Loucy (cell line): ENCODE data around the gene DDX19B.
A peak's percentile ranks its signal among the peaks of the same experiment; 100 is the strongest.
"Not testable (repeated sequence)": the region's sequence is repeated elsewhere in the genome, so short reads cannot be mapped to it uniquely, and the experiment has no call there.

Experiments
- H2AFZ ChIP-seq: fragments of 200-600 bp; sonication (generic); 2 replicates; pipeline ENCODE4 v1.6.0; 2016; ENCODE audit warnings: antibody characterized with exemption, mild to moderate bottlenecking, low read length, moderate library complexity
- H3F3A ChIP-seq: fragments of 200-600 bp; 2 replicates; pipeline ENCODE4 v1.6.0; 2016; ENCODE audit warnings: antibody characterized with exemption, low read depth, mild to moderate bottlenecking
- H3K27me3 ChIP-seq: fragments of 200-600 bp; sonication (generic); 2 replicates; pipeline ENCODE4 v1.6.1; 2014; ENCODE audit warnings: low read length, mild to moderate bottlenecking; ENCODE audit not compliant: insufficient read depth, poor library complexity, severe bottlenecking
- H3K36me3 ChIP-seq: fragments of 200-600 bp; sonication (generic); 2 replicates; pipeline ENCODE4 v1.6.1; 2016; ENCODE audit warnings: low read length; ENCODE audit not compliant: insufficient read depth
- H3K4me1 ChIP-seq: fragments of 200-600 bp; sonication (generic); 2 replicates; pipeline ENCODE4 v1.5.1; 2014; ENCODE audit warnings: low read length, mild to moderate bottlenecking; ENCODE audit not compliant: insufficient read depth, poor library complexity, severe bottlenecking
- H3K4me2 ChIP-seq: fragments of 200-600 bp; sonication (generic); 2 replicates; pipeline ENCODE4 v1.6.0; 2014; ENCODE audit warnings: antibody characterized with exemption, low read length, low read depth, mild to moderate bottlenecking; ENCODE audit not compliant: poor library complexity, severe bottlenecking
- H3K4me3 ChIP-seq: fragments of 200-600 bp; sonication (generic); 2 replicates; pipeline ENCODE4 v1.5.1; 2014; ENCODE audit warnings: low read length, mild to moderate bottlenecking, mixed read lengths; ENCODE audit not compliant: poor library complexity, severe bottlenecking
- H3K79me2 ChIP-seq: fragments of 200-600 bp; sonication (generic); 2 replicates; pipeline ENCODE4 v1.6.1; 2014; ENCODE audit warnings: low read length; ENCODE audit not compliant: insufficient read depth
- H3K9ac ChIP-seq: fragments of 200-600 bp; sonication (generic); 2 replicates; pipeline ENCODE4 v1.6.0; 2014; ENCODE audit warnings: mild to moderate bottlenecking, low read depth, low read length, moderate library complexity; ENCODE audit not compliant: poor library complexity, severe bottlenecking
- H3K9me2 ChIP-seq: fragments of 200-600 bp; sonication (generic); replicated peaks from 2 replicates; pipeline ENCODE4 v1.6.1; 2016; ENCODE audit warnings: low read depth, low read length, mixed read lengths
- H3K9me3 ChIP-seq: fragments of 200-600 bp; sonication (generic); 2 replicates; pipeline ENCODE4 v1.6.1; 2014; ENCODE audit warnings: mild to moderate bottlenecking, antibody characterized with exemption, low read length, low read depth; ENCODE audit not compliant: insufficient read depth
- H4K20me1 ChIP-seq: fragments of 200-600 bp; sonication (generic); 2 replicates; pipeline ENCODE4 v1.6.0; 2014; ENCODE audit warnings: antibody characterized with exemption, low read length, mild to moderate bottlenecking; ENCODE audit not compliant: insufficient read depth, poor library complexity, severe bottlenecking
- EZH2phosphoT487 ChIP-seq: fragments of 200-600 bp; IDR thresholded peaks from 2 replicates; pipeline ENCODE4 v1.6.1; 2018; ENCODE audit warnings: antibody characterized with exemption, mild to moderate bottlenecking, moderate library complexity, borderline replicate concordance
- TF ChIP-seq, protein P1 (sequence below): fragments of 200-600 bp; sonication (generic); conservative IDR thresholded peaks from 2 replicates; pipeline ENCODE4 v1.5.1; 2014; ENCODE audit warnings: mild to moderate bottlenecking, antibody characterized with exemption, low read length

DDX19B gene

DNA sequence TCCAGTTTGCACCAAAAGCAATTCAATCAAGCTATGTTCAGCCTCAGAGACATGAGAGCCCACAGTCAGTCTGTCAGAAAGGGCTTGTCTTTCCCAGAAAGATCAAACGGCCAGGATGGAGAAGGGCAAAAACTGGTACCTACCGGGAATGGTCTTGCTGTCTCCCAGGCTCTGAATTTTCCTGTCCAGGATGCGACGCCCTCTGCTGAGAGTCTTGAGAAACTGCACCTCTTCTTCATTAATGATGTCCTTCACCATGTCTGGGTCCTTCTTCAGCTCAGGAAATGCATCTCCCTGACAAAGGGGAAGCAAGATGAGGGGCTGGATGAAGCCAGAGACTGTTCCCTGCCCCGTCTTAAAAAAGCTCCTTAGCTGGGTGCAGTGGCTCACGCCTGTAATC, 31.5 kb upstream of the DDX19B start:
- Histone ChIP-seq H3K9me3 (no peaks in the 10 kb centered on the region), H3K36me3 (peaks cover 85% of the 10 kb centered on the region), H3F3A (no peaks in the 10 kb centered on the region), H3K27me3 (no peaks in the 10 kb centered on the region), H3K4me1 (no peaks in the 10 kb centered on the region), H3K9ac (no peak overlapping the region), H3K79me2 (no peaks in the 10 kb centered on the region), H3K9me2 (no peaks in the 10 kb centered on the region), H2AFZ (no peak overlapping the region), H3K4me2 (no peak overlapping the region), H4K20me1 (no peaks in the 10 kb centered on the region), H3K4me3 (no peak overlapping the region)
- TF ChIP-seq, protein P1, sequence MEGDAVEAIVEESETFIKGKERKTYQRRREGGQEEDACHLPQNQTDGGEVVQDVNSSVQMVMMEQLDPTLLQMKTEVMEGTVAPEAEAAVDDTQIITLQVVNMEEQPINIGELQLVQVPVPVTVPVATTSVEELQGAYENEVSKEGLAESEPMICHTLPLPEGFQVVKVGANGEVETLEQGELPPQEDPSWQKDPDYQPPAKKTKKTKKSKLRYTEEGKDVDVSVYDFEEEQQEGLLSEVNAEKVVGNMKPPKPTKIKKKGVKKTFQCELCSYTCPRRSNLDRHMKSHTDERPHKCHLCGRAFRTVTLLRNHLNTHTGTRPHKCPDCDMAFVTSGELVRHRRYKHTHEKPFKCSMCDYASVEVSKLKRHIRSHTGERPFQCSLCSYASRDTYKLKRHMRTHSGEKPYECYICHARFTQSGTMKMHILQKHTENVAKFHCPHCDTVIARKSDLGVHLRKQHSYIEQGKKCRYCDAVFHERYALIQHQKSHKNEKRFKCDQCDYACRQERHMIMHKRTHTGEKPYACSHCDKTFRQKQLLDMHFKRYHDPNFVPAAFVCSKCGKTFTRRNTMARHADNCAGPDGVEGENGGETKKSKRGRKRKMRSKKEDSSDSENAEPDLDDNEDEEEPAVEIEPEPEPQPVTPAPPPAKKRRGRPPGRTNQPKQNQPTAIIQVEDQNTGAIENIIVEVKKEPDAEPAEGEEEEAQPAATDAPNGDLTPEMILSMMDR, result peak; percentile 83
- TF ChIP-seq EZH2phosphoT487, result no peak

DNA sequence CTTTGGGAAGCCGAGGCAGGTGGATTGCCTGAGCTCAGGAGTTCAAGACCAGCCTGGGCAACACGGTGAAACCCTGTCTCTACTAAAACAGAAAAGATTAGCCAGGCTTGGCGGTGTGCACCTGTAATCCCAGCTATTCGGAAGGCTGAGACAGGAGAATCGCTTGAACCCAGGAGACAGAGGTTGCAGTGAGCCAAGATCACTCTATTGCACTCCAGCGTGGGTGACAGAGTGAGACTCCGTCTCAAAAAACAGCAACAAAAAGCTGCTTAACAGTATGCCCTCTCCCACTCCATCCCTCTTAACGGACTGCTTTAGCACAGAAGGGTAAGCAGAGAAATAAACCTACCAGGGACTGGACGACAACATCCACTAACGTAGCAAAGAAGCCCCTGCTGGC, 31.1 kb upstream of the DDX19B start:
- not testable (repeated sequence) for H4K20me1 ChIP-seq, H3K9ac ChIP-seq, H2AFZ ChIP-seq, H3K9me2 ChIP-seq, H3K4me3 ChIP-seq, H3K27me3 ChIP-seq, H3K79me2 ChIP-seq, H3K4me1 ChIP-seq, H3F3A ChIP-seq, H3K9me3 ChIP-seq, H3K4me2 ChIP-seq
- H3K36me3 ChIP-seq, result peaks cover 87% of the 10 kb centered on the region

DNA sequence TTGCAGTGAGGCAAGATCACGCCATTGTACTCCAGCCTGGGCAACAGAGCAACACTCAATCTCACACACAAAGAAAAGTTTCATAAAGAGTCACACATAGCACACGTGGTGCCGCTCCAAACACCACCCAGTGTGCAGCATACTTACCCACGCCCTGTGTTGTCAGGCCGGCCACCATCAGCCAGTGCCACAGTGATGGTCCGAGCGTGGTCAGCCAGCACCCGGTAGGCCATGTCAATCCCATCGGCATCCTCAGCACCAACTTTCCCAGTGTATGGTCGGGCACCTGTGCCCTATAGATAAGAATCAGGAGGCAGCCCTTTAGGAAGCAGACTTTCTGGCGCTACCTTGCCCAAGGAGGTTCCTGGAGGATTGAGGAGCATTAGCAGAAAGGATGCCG, 29.5 kb upstream of the DDX19B start:
- no peak overlapping the region for H3K4me2 ChIP-seq
- TF ChIP-seq, protein P1, result no peak
- TF ChIP-seq EZH2phosphoT487, result no peak
- no peaks in the 10 kb centered on the region for H3K9me3 ChIP-seq
- no peaks in the 10 kb centered on the region for H3F3A ChIP-seq
- no peak overlapping the region for H2AFZ ChIP-seq
- H3K4me1 ChIP-seq, result no peaks in the 10 kb centered on the region
- H3K9ac ChIP-seq, result no peak overlapping the region
- H3K79me2 ChIP-seq, result no peaks in the 10 kb centered on the region
- H3K36me3 ChIP-seq, result peaks cover 81% of the 10 kb centered on the region
- H3K9me2 ChIP-seq, result no peaks in the 10 kb centered on the region
- no peaks in the 10 kb centered on the region for H4K20me1 ChIP-seq
- H3K27me3 ChIP-seq, result no peaks in the 10 kb centered on the region
- no peak overlapping the region for H3K4me3 ChIP-seq

DNA sequence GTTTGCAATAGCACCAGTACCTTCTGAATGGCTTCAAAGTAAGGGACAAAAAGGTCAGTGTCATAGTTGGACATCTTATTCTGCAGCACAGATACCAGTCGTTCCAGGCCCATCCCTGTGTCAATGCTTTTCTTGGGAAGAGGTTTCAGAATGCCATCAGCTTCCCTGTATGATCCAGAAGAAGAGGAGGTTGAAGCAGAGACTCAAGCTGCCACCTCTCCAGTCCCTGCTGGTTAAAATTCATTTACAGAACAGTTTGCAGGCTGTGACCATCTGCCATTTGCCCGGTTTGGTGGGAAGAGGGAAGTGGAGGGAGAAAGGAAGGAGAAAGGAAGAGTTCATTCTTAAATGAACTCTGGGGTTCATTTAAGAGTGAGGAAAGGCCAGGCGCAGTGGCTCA, 28.8 kb upstream of the DDX19B start:
- no peaks in the 10 kb centered on the region for H3K9me3 ChIP-seq
- no peaks in the 10 kb centered on the region for H3K27me3 ChIP-seq
- no peak overlapping the region for H3K9ac ChIP-seq
- peaks cover 80% of the 10 kb centered on the region; the same call in 1 of the 2 replicates for H3K36me3 ChIP-seq
- TF ChIP-seq EZH2phosphoT487, result no peak
- TF ChIP-seq, protein P1, result no peak
- H3K79me2 ChIP-seq, result no peaks in the 10 kb centered on the region
- no peaks in the 10 kb centered on the region for H3F3A ChIP-seq
- no peaks in the 10 kb centered on the region for H3K4me1 ChIP-seq
- H4K20me1 ChIP-seq, result no peaks in the 10 kb centered on the region
- H2AFZ ChIP-seq, result no peak overlapping the region
- no peak overlapping the region for H3K4me2 ChIP-seq
- no peak overlapping the region for H3K4me3 ChIP-seq
- H3K9me2 ChIP-seq, result no peaks in the 10 kb centered on the region
